DOHH2 (cell line): ENCODE data around the gene XRRA1.

Experiments used
- H3F3A ChIP-seq: fragments of 200-600 bp; sonication (generic), shearing (Covaris generic); 2 replicates; pipeline ENCODE4 v1.6.0; 2016; ENCODE audit warnings: antibody characterized with exemption, mild to moderate bottlenecking; ENCODE audit not compliant: control insufficient read depth, insufficient read depth
- H3K27ac ChIP-seq: fragments of 200-600 bp; sonication (generic); 2 replicates; pipeline ENCODE4 v1.5.1; 2014; ENCODE audit warnings: low read depth, mild to moderate bottlenecking, low read length, moderate library complexity
- H3K27me3 ChIP-seq: fragments of 200-600 bp; sonication (generic); 2 replicates; pipeline ENCODE4 v1.6.1; 2014; ENCODE audit warnings: mild to moderate bottlenecking, low read length, mixed read lengths; ENCODE audit not compliant: control insufficient read depth
- H3K36me3 ChIP-seq: fragments of 200-600 bp; sonication (generic); 2 replicates; pipeline ENCODE4 v1.6.1; 2014; ENCODE audit warnings: mild to moderate bottlenecking, low read length, moderate library complexity, mixed read lengths; ENCODE audit not compliant: control insufficient read depth
- H3K4me1 ChIP-seq: fragments of 200-600 bp; sonication (generic); 2 replicates; pipeline ENCODE4 v1.6.1; 2014; ENCODE audit warnings: mild to moderate bottlenecking, low read length, mixed read lengths; ENCODE audit not compliant: control insufficient read depth
- H3K4me2 ChIP-seq: fragments of 200-600 bp; sonication (generic); 2 replicates; pipeline ENCODE4 v1.6.0; 2014; ENCODE audit warnings: mild to moderate bottlenecking, low read length, moderate library complexity
- H3K4me3 ChIP-seq: fragments of 200-600 bp; sonication (generic); 2 replicates; pipeline ENCODE4 v1.5.1; 2014; ENCODE audit warnings: mild to moderate bottlenecking, low read length, mixed read lengths
- H3K79me2 ChIP-seq: fragments of 200-600 bp; sonication (generic); 2 replicates; pipeline ENCODE4 v1.6.1; 2014; ENCODE audit warnings: mild to moderate bottlenecking, low read length, mixed read lengths; ENCODE audit not compliant: control insufficient read depth
- H3K9me2 ChIP-seq: fragments of 200-600 bp; sonication (generic); replicated peaks from 2 replicates; pipeline ENCODE4 v1.6.1; 2014; ENCODE audit warnings: mild to moderate bottlenecking, low read length, mixed read lengths; ENCODE audit not compliant: control insufficient read depth
- H3K9me3 ChIP-seq: fragments of 200-600 bp; sonication (generic); 2 replicates; pipeline ENCODE4 v1.6.1; 2014; ENCODE audit warnings: antibody characterized with exemption, low read length, mixed read lengths; ENCODE audit not compliant: control insufficient read depth, insufficient read depth
- H4K20me1 ChIP-seq: fragments of 200-600 bp; sonication (generic); 2 replicates; pipeline ENCODE4 v1.6.0; 2014; ENCODE audit warnings: low read depth, mild to moderate bottlenecking, antibody characterized with exemption, low read length, moderate library complexity; ENCODE audit not compliant: control insufficient read depth, insufficient read depth
- EZH2phosphoT487 ChIP-seq: fragments of 200-600 bp; sonication (generic); IDR thresholded peaks from 2 replicates; pipeline ENCODE4 v1.6.1; 2017; ENCODE audit warnings: borderline replicate concordance, mild to moderate bottlenecking, antibody characterized with exemption, low read length, moderate library complexity, mixed read lengths
- TF ChIP-seq, protein P1 (sequence below): fragments of 200-600 bp; sonication (generic); IDR thresholded peaks from one replicate; pipeline ENCODE4 v1.5.1; 2014; ENCODE audit warnings: antibody characterized with exemption, mild to moderate bottlenecking, low read depth, low read length; ENCODE audit not compliant: poor library complexity, severe bottlenecking

XRRA1 gene

GRCh38 chr11:74860743-74861142 is 88.1 kb downstream of the XRRA1 start:
- Histone ChIP-seq H3K36me3 (peaks cover 73% of the 10 kb centered on the region), H3K9me3 (peaks cover 11% of the 10 kb centered on the region; the same call in 1 of the 2 replicates)
- TF ChIP-seq EZH2phosphoT487 = no peak
- TF ChIP-seq, protein P1, sequence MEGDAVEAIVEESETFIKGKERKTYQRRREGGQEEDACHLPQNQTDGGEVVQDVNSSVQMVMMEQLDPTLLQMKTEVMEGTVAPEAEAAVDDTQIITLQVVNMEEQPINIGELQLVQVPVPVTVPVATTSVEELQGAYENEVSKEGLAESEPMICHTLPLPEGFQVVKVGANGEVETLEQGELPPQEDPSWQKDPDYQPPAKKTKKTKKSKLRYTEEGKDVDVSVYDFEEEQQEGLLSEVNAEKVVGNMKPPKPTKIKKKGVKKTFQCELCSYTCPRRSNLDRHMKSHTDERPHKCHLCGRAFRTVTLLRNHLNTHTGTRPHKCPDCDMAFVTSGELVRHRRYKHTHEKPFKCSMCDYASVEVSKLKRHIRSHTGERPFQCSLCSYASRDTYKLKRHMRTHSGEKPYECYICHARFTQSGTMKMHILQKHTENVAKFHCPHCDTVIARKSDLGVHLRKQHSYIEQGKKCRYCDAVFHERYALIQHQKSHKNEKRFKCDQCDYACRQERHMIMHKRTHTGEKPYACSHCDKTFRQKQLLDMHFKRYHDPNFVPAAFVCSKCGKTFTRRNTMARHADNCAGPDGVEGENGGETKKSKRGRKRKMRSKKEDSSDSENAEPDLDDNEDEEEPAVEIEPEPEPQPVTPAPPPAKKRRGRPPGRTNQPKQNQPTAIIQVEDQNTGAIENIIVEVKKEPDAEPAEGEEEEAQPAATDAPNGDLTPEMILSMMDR = no peak

GRCh38 chr11:74853223-74853622 is 95.7 kb downstream of the XRRA1 start:
- H3K9me3 ChIP-seq = no peaks in the 10 kb centered on the region
- no peaks in the 10 kb centered on the region for H3F3A ChIP-seq
- peaks cover 59% of the 10 kb centered on the region for H3K36me3 ChIP-seq
- no peaks in the 10 kb centered on the region for H3K27me3 ChIP-seq
- H3K4me2 ChIP-seq = no peak overlapping the region
- no peaks in the 10 kb centered on the region for H3K9me2 ChIP-seq
- H3K27ac ChIP-seq = no peak overlapping the region
- H3K79me2 ChIP-seq = no peaks in the 10 kb centered on the region
- H3K4me3 ChIP-seq = no peak overlapping the region
- no peaks in the 10 kb centered on the region for H3K4me1 ChIP-seq
- H4K20me1 ChIP-seq = no peaks in the 10 kb centered on the region
- TF ChIP-seq, protein P1 = no peak
- no peak for TF ChIP-seq EZH2phosphoT487

More at GRCh38 chr11:74860743-74861142, 88.1 kb downstream of the XRRA1 start:
- Histone ChIP-seq H3K4me1 (no peaks in the 10 kb centered on the region), H3K9me2 (no peaks in the 10 kb centered on the region), H3K27ac (no peak overlapping the region), H4K20me1 (no peaks in the 10 kb centered on the region), H3K27me3 (no peaks in the 10 kb centered on the region), H3K79me2 (no peaks in the 10 kb centered on the region), H3K4me3 (no peak overlapping the region), H3K4me2 (no peak overlapping the region), H3F3A (no peaks in the 10 kb centered on the region)

- H3K4me2 ChIP-seq = no peak overlapping the region
- no peaks in the 10 kb centered on the region for H3K27me3 ChIP-seq
- no peaks in the 10 kb centered on the region for H3K79me2 ChIP-seq
- no peak overlapping the region for H3K4me3 ChIP-seq
- no peaks in the 10 kb centered on the region for H4K20me1 ChIP-seq
- TF ChIP-seq, protein P1 = no peak
- no peak for TF ChIP-seq EZH2phosphoT487
- H3K9me2 ChIP-seq = no peaks in the 10 kb centered on the region
- H3K9me3 ChIP-seq = no peaks in the 10 kb centered on the region
- no peaks in the 10 kb centered on the region for H3K4me1 ChIP-seq
- no peak overlapping the region for H3K27ac ChIP-seq
- peaks cover 4% of the 10 kb centered on the region; the same call in 1 of the 2 replicates for H3F3A ChIP-seq
- peaks cover 83% of the 10 kb centered on the region for H3K36me3 ChIP-seq
Measured at GRCh38 chr11:74849525-74850391, 99.1 kb downstream of the XRRA1 start.
